GM21576 (cell line): ENCODE measurements around the gene RAB3C.
"Not testable (repeated sequence)": the region's sequence is repeated elsewhere in the genome, so short reads cannot be mapped to it uniquely, and the experiment has no call there.

Experiments used
- ATAC-seq: cut with Tn5 transposase; IDR thresholded peaks from one replicate; pipeline ENCODE4 v1.9.1; 2021; ENCODE audit warnings: mild to moderate bottlenecking, moderate library complexity; ENCODE audit not compliant: unreplicated experiment

The RAB3C gene

GRCh38 chr5:58674070-58674469, 91.2 kb downstream of the RAB3C start:
- no peak for ATAC-seq

- no peak for ATAC-seq
These were observed 91.8 kb downstream of the RAB3C start for GRCh38 chr5:58674711-58675110.

- no peak for ATAC-seq
These were observed 92.5 kb downstream of the RAB3C start for GRCh38 chr5:58675341-58675740.

GRCh38 chr5:58677650-58678049, 94.8 kb downstream of the RAB3C start:
- no peak for ATAC-seq

GRCh38 chr5:58680503-58680902, 97.6 kb downstream of the RAB3C start:
- no peak for ATAC-seq

- ATAC-seq, result no peak
These were observed 99.1 kb downstream of the RAB3C start for GRCh38 chr5:58681943-58682342.

- ATAC-seq, result no peak
These were observed 100.7 kb downstream of the RAB3C start for GRCh38 chr5:58683567-58683966.

GRCh38 chr5:58687079-58687478, 104.2 kb downstream of the RAB3C start:
- ATAC-seq, result no peak

GRCh38 chr5:58687595-58687994, 104.7 kb downstream of the RAB3C start:
- ATAC-seq, result no peak

GRCh38 chr5:58699088-58699761, 116.3 kb downstream of the RAB3C start:
- not testable (repeated sequence) for ATAC-seq

- no peak for ATAC-seq
These were observed 116.9 kb downstream of the RAB3C start for GRCh38 chr5:58699762-58700118.

GRCh38 chr5:58703925-58704555, 121.2 kb downstream of the RAB3C start:
- no peak for ATAC-seq

- no peak for ATAC-seq
These were observed 123.9 kb downstream of the RAB3C start for GRCh38 chr5:58706736-58707135.

- no peak for ATAC-seq
These were observed 125.6 kb downstream of the RAB3C start for GRCh38 chr5:58708456-58708855.

- not testable (repeated sequence) for ATAC-seq
These were observed 127.5 kb downstream of the RAB3C start for GRCh38 chr5:58710425-58710824.

GRCh38 chr5:58710871-58711270, 128.0 kb downstream of the RAB3C start:
- ATAC-seq, result no peak

GRCh38 chr5:58711965-58712364, 129.1 kb downstream of the RAB3C start:
- no peak for ATAC-seq

GRCh38 chr5:58714046-58714445, 131.2 kb downstream of the RAB3C start:
- no peak for ATAC-seq

- ATAC-seq, result no peak
These were observed 133.3 kb downstream of the RAB3C start for GRCh38 chr5:58715997-58716656.

- no peak for ATAC-seq
These were observed 133.8 kb downstream of the RAB3C start for GRCh38 chr5:58716713-58717112.

- no peak for ATAC-seq
These were observed 134.6 kb downstream of the RAB3C start for GRCh38 chr5:58717303-58718007.
